ENCODE data around the gene SYNDIG1. TPM values are rescaled to one million over a fixed set of nuclear protein-coding genes. Genes with fewer than 3 reads are reported as not detected.

SYNDIG1 gene
- total and polyA plus RNA-seq, 9 of the 15 experiments (the other 6 are each of a cell fraction or from before 2014, with no cell fraction given) = not detected

- TF ChIP-seq, protein P1, sequence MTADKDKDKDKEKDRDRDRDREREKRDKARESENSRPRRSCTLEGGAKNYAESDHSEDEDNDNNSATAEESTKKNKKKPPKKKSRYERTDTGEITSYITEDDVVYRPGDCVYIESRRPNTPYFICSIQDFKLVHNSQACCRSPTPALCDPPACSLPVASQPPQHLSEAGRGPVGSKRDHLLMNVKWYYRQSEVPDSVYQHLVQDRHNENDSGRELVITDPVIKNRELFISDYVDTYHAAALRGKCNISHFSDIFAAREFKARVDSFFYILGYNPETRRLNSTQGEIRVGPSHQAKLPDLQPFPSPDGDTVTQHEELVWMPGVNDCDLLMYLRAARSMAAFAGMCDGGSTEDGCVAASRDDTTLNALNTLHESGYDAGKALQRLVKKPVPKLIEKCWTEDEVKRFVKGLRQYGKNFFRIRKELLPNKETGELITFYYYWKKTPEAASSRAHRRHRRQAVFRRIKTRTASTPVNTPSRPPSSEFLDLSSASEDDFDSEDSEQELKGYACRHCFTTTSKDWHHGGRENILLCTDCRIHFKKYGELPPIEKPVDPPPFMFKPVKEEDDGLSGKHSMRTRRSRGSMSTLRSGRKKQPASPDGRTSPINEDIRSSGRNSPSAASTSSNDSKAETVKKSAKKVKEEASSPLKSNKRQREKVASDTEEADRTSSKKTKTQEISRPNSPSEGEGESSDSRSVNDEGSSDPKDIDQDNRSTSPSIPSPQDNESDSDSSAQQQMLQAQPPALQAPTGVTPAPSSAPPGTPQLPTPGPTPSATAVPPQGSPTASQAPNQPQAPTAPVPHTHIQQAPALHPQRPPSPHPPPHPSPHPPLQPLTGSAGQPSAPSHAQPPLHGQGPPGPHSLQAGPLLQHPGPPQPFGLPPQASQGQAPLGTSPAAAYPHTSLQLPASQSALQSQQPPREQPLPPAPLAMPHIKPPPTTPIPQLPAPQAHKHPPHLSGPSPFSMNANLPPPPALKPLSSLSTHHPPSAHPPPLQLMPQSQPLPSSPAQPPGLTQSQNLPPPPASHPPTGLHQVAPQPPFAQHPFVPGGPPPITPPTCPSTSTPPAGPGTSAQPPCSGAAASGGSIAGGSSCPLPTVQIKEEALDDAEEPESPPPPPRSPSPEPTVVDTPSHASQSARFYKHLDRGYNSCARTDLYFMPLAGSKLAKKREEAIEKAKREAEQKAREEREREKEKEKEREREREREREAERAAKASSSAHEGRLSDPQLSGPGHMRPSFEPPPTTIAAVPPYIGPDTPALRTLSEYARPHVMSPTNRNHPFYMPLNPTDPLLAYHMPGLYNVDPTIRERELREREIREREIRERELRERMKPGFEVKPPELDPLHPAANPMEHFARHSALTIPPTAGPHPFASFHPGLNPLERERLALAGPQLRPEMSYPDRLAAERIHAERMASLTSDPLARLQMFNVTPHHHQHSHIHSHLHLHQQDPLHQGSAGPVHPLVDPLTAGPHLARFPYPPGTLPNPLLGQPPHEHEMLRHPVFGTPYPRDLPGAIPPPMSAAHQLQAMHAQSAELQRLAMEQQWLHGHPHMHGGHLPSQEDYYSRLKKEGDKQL (CRISPR knock-in tag; IDR thresholded peaks at IDR 0.05; ENCODE audit: borderline replicate concordance) = no peak
- TF ChIP-seq STAT5A (IDR thresholded peaks at IDR 0.05; ENCODE audit: borderline replicate concordance, low read length) = no peak
Measured at GRCh38 chr20:24543168-24543567, 73.7 kb downstream of the SYNDIG1 start (continued).

DNA sequence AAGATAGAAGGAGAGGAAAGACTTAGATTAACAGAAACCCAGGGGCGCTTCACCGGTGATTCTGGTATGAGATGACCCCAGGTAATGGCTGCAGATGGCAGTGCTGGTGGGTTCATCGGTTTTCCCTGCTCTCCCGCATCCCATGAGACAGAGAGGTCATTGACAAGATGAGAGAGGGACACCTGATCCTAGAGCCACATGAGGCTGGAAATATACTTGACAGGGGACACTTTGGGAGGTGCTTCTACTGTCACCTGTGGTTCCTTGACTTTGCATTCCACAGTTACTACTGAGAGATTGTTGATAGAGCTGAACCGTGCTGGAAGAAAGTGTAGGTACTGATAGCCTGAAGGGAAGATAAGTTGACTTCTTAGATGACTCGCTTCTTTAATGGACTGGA is 74.3 kb downstream of the SYNDIG1 start:
- DNase-seq (ENCODE audit: extremely low read depth in 1 of 4, low spot score in 3 of 4) (no peak), FAIRE-seq (no peak), ATAC-seq (no peak)
- H3K27me3 ChIP-seq (ENCODE audit: control insufficient read depth in 2 of 2, insufficient read depth in 2 of 2, low read length in 2 of 2) = no peaks in the 10 kb centered on the region; a peak in 1 of 5 replicates
- no peak overlapping the region for H3K9ac ChIP-seq (ENCODE audit: insufficient read depth in 1 of 2, low read depth in 2 of 2, low read length in 2 of 2)
- H2AFZ ChIP-seq (ENCODE audit: low read depth, low read length) = no peak overlapping the region
- no peaks in the 10 kb centered on the region for H3K9me3 ChIP-seq (replicated peaks; ENCODE audit: control insufficient read depth, insufficient read depth, low read depth, low read length)
- no peak overlapping the region for H3K4me2 ChIP-seq (ENCODE audit: insufficient read depth, low read length)
- intact Hi-C loops (cut with micrococcal nuclease) (no loop called here), in situ Hi-C loops (cut with MboI) (no loop called here)
- WGBS (ENCODE audit: insufficient coverage, low coverage, missing lambda C conversion rate) = 0% methylated on average over 6 of the region's 6 CpGs
- no peaks in the 10 kb centered on the region for H3K36me3 ChIP-seq (ENCODE audit: control insufficient read depth, insufficient read depth, low read length)
- no peaks in the 10 kb centered on the region for H3K4me1 ChIP-seq (replicated peaks in 1 of 2; ENCODE audit: control insufficient read depth in 2 of 2, insufficient read depth in 2 of 2, low read length in 2 of 2)
- ChIA-PET CTCF (ENCODE audit: low intra/inter-chr PET ratio) (no interaction called here), POLR2A (no interaction called here)
- H4K20me1 ChIP-seq (replicated peaks; ENCODE audit: control insufficient read depth, insufficient read depth, low read length) = no peaks in the 10 kb centered on the region
- H3K4me3 ChIP-seq = no peak overlapping the region
- no peaks in the 10 kb centered on the region for H3K9me1 ChIP-seq (ENCODE audit: control insufficient read depth, insufficient read depth, low read length)
- H3K27ac ChIP-seq (ENCODE audit: extremely low read depth, low read depth, low read length) = no peak overlapping the region
- H3K79me2 ChIP-seq (ENCODE audit: control insufficient read depth, insufficient read depth, low read length) = no peaks in the 10 kb centered on the region
- no TSS peak for BruUV-seq (replicated peaks)
- TF ChIP-seq ETS1 (conservative IDR thresholded peaks at IDR 0.05; ENCODE audit: control insufficient read depth, low read depth, low read length) (no peak), TOE1 (IDR thresholded peaks at IDR 0.05; ENCODE audit: borderline replicate concordance) (no peak), TOE1 (CRISPR knock-in tag; IDR thresholded peaks at IDR 0.05; ENCODE audit: borderline replicate concordance, low read depth) (no peak), ZNF707 (CRISPR knock-in tag; conservative IDR thresholded peaks at IDR 0.05) (no peak), RBM25 (IDR thresholded peaks at IDR 0.05; ENCODE audit: low read depth, low read length, severe bottlenecking) (no peak), CBX8 (IDR thresholded peaks at IDR 0.05; ENCODE audit: borderline replicate concordance, extremely low read depth, low read depth, low read length, poor library complexity, severe bottlenecking) (no peak), SUPT5H (IDR thresholded peaks at IDR 0.05) (no peak), POLR3G (IDR thresholded peaks at IDR 0.05; ENCODE audit: extremely low read depth, insufficient read length, insufficient replicate concordance) (no peak), PTTG1 (tag; IDR thresholded peaks at IDR 0.05; ENCODE audit: low read depth) (no peak), SIN3A (IDR thresholded peaks at IDR 0.05; ENCODE audit: borderline replicate concordance in 2 of 2, control insufficient read depth in 1 of 2, low read depth in 2 of 2, low read length in 2 of 2) (no peak), ZNF586 (CRISPR knock-in tag; conservative IDR thresholded peaks at IDR 0.05) (no peak), ZNF197 (CRISPR knock-in tag; IDR thresholded peaks at IDR 0.05; ENCODE audit: low read depth) (no peak), NFE2 (IDR thresholded peaks at IDR 0.05; ENCODE audit: low read depth) (no peak)
